Keratinocyte (primary cell): ENCODE data around the gene TRAPPC1. TPM values are rescaled to one million over a fixed set of nuclear protein-coding genes. Genes with fewer than 3 reads are reported as not detected.
A peak's percentile ranks its signal among the peaks of the same experiment; 100 is the strongest.

Experiments
- DNase-seq: peaks from one replicate; pipeline ENCODE4 v3.0.0-alpha.2; 2011; ENCODE audit warnings: low read depth, missing footprints, low spot score
- FAIRE-seq: peaks from 2 replicates; lab custom pipeline; 2011; peaks lifted over from hg19 to GRCh38; lab: Jason Lieb, UNC
- H2AFZ ChIP-seq: 2 replicates; pipeline ENCODE4 v1.6.0; 2012; ENCODE audit warnings: low read length, control low read depth, inconsistent platforms; ENCODE audit not compliant: control insufficient read depth
- H3K27ac ChIP-seq: 2 replicates; pipeline ENCODE4 v1.5.1; 2011; ENCODE audit warnings: low read length; ENCODE audit not compliant: control insufficient read depth, insufficient read depth
- H3K27me3 ChIP-seq: 3 replicates; pipeline ENCODE4 v1.6.0; 2011; ENCODE audit warnings: low read length; ENCODE audit not compliant: control insufficient read depth, insufficient read depth; ENCODE audit errors: extremely low read depth
- H3K36me3 ChIP-seq, 2 experiments: 2 replicates in 1 of 2; 3 replicates in 1 of 2; pipeline ENCODE4 v1.5.1; 2011; ENCODE audit warnings: low read length in 2 of 2, mild to moderate bottlenecking in 1 of 2; ENCODE audit not compliant: control insufficient read depth in 2 of 2, insufficient read depth in 2 of 2; ENCODE audit errors: extremely low read depth in 1 of 2
- H3K4me1 ChIP-seq: 3 replicates; pipeline ENCODE4 v1.5.1; 2011; ENCODE audit warnings: low read length; ENCODE audit not compliant: control insufficient read depth, insufficient read depth; ENCODE audit errors: extremely low read depth
- H3K4me2 ChIP-seq: 3 replicates; pipeline ENCODE4 v1.6.0; 2011; ENCODE audit warnings: low read depth, low read length; ENCODE audit not compliant: control insufficient read depth, insufficient read depth; ENCODE audit errors: extremely low read depth
- H3K4me3 ChIP-seq, 3 experiments: fragments of 200-600 bp in 1 of 3; sonication (generic) in 1 of 3; 2 replicates in 2 of 3; 3 replicates in 1 of 3; pipeline ENCODE4 v1.5.1; 2011 to 2016; ENCODE audit warnings: low read length in 3 of 3, mild to moderate bottlenecking in 3 of 3, control low read depth in 2 of 3, inconsistent platforms in 1 of 3, low read depth in 1 of 3, mixed read lengths in 1 of 3, mixed run types in 1 of 3, moderate library complexity in 1 of 3; ENCODE audit not compliant: control insufficient read depth in 2 of 3, insufficient read depth in 2 of 3; ENCODE audit errors: extremely low read depth in 1 of 3
- H3K79me2 ChIP-seq: 2 replicates; pipeline ENCODE4 v1.6.0; 2012; ENCODE audit warnings: low read length; ENCODE audit not compliant: control insufficient read depth, insufficient read depth
- H3K9ac ChIP-seq: 3 replicates; pipeline ENCODE4 v1.6.0; 2011; ENCODE audit warnings: low read length; ENCODE audit not compliant: control insufficient read depth, insufficient read depth; ENCODE audit errors: extremely low read depth
- H3K9me1 ChIP-seq: 3 replicates; pipeline ENCODE4 v1.6.0; 2011; ENCODE audit warnings: low read length; ENCODE audit not compliant: control insufficient read depth, insufficient read depth; ENCODE audit errors: extremely low read depth
- H3K9me3 ChIP-seq: 2 replicates; pipeline ENCODE4 v1.5.1; 2012; ENCODE audit warnings: low read depth, low read length; ENCODE audit not compliant: control insufficient read depth
- H4K20me1 ChIP-seq: 3 replicates; pipeline ENCODE4 v1.6.0; 2011; ENCODE audit warnings: low read length; ENCODE audit not compliant: control insufficient read depth, insufficient read depth; ENCODE audit errors: extremely low read depth
- CTCF ChIP-seq, 3 experiments: IDR thresholded peaks in 1 of 3; conservative IDR thresholded peaks in 1 of 3; optimal IDR thresholded peaks in 1 of 3; 2 replicates in 2 of 3; 3 replicates in 1 of 3; pipeline versions ENCODE3 to v1.5.1; 2011; ENCODE audit warnings: low read length in 3 of 3, mild to moderate bottlenecking in 3 of 3, moderate library complexity in 2 of 3, control low read depth in 1 of 3, inconsistent platforms in 1 of 3; ENCODE audit not compliant: insufficient read depth in 2 of 3; ENCODE audit errors: extremely low read depth in 1 of 3
- EZH2 ChIP-seq: IDR thresholded peaks from one replicate; pipeline ENCODE4 v1.6.1; 2012; ENCODE audit warnings: inconsistent platforms, mild to moderate bottlenecking, low read length, moderate library complexity
- dilution Hi-C: fragments of 300-500 bp; cut with MboI; formaldehyde crosslinking; loops from one replicate; pipeline ENCODE4 v1.7.0; 2020; ENCODE audit warnings: low sequenced_read_pairs; ENCODE audit not compliant: extremely low pct_ligation_motif_present
- polyA plus RNA-seq, 5 experiments: library from polyadenylated mRNA; depleted of rRNA in 3 of 5; stranded (reverse) in 3 of 5; stranded (forward) in 1 of 5; unstranded in 1 of 5; fragments of >200 nt; gene quantifications; 1 replicate in 1 of 5; 2 replicates in 3 of 5; 3 replicates in 1 of 5; pipeline versions ENCODE4 v1.2.1 to v1.2.3, GENCODE V29; 2011 to 2012; ENCODE audit warnings: missing spikeins in 2 of 5, low read depth in 1 of 5, low replicate concordance in 1 of 5

The TRAPPC1 gene
- polyA plus RNA-seq, 1 donor (not counting 4 experiments of a cell fraction or from before 2014, with no cell fraction given), result 128 TPM

DNA sequence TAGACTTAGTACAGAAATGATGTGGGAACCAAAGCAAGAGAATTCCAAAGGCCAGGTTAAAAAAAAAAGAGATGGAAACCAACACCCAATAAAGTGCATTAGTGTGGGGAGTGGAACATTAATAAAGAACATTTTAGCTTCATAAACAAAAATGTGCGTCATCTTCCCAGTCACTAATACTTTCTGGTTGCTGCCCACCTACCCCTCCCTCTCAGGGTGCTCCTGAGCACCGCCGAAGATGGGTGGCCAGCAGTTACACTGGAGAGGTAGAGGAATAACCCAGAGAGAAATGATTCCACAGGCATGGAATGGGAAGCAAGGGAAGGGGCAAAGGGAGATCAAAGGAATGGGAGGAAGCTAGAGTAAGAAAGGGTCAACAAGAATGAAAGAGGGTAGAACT is 49.1 kb downstream of the TRAPPC1 start:
- TF ChIP-seq CTCF (optimal IDR thresholded peaks at IDR 0.05 in 1 of 3, IDR thresholded peaks at IDR 0.05 in 1 of 3, conservative IDR thresholded peaks at IDR 0.05 in 1 of 3; ENCODE audit: extremely low read depth in 1 of 3, insufficient read depth in 2 of 3, low read length in 3 of 3), result no peak
- TF ChIP-seq EZH2, result no peak
- no peaks in the 10 kb centered on the region for H3K9me3 ChIP-seq
- H3K79me2 ChIP-seq, result peaks cover 9% of the 10 kb centered on the region
- peaks cover 26% of the 10 kb centered on the region for H3K4me1 ChIP-seq
- peak overlapping the region; percentile 17 for H3K4me2 ChIP-seq
- H4K20me1 ChIP-seq, result no peaks in the 10 kb centered on the region
- no peak for DNase-seq
- H3K9me1 ChIP-seq, result no peaks in the 10 kb centered on the region
- no peak overlapping the region for H2AFZ ChIP-seq
- no peak overlapping the region for H3K4me3 ChIP-seq
- H3K9ac ChIP-seq, result no peak overlapping the region
- no peak for FAIRE-seq
- no peak overlapping the region for H3K27ac ChIP-seq
- H3K27me3 ChIP-seq, result no peaks in the 10 kb centered on the region
- H3K36me3 ChIP-seq, result peaks cover 6 to 12% of the 10 kb centered on the region in 2 experiments
- dilution Hi-C loops, result no loop called here

DNA sequence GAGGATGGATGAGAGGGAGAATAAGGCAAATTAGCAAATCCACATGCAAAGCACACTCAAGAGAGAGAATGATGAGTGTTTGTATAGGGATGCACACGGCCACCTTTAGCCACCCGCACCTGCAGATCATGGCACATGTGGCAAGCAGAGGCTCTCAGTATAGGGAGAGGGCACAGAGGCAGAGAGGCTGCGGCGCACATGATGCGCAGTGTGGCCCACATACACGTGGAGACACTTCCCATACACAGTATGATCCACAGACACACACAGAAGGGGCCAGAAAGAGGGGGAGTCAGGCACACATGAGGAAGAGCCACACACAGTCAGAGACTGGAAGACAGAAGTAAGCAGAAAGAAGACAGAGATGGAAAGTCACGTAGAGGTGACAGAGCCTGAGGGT is 49.7 kb downstream of the TRAPPC1 start:
- no peak overlapping the region for H3K27ac ChIP-seq
- no peaks in the 10 kb centered on the region for H4K20me1 ChIP-seq
- TF ChIP-seq CTCF (optimal IDR thresholded peaks at IDR 0.05 in 1 of 3, IDR thresholded peaks at IDR 0.05 in 1 of 3, conservative IDR thresholded peaks at IDR 0.05 in 1 of 3; ENCODE audit: extremely low read depth in 1 of 3, insufficient read depth in 2 of 3, low read length in 3 of 3) (no peak), EZH2 (no peak)
- peak overlapping the region; percentile 17 for H3K4me2 ChIP-seq
- H3K27me3 ChIP-seq, result no peaks in the 10 kb centered on the region
- no peak overlapping the region for H2AFZ ChIP-seq
- dilution Hi-C loops, result no loop called here
- peaks cover 9% of the 10 kb centered on the region for H3K79me2 ChIP-seq
- H3K9me3 ChIP-seq, result no peaks in the 10 kb centered on the region
- no peak for DNase-seq
- no peaks in the 10 kb centered on the region for H3K9me1 ChIP-seq
- peaks cover 25% of the 10 kb centered on the region for H3K4me1 ChIP-seq
- peaks cover 6 to 12% of the 10 kb centered on the region in 2 experiments for H3K36me3 ChIP-seq
- no peak for FAIRE-seq
- H3K4me3 ChIP-seq, result no peak overlapping the region
- H3K9ac ChIP-seq, result peak overlapping the region; percentile 19
